GM19193 (cell line): ENCODE measurements around the gene RBM26.

Experiments
- POLR2A ChIP-seq: IDR thresholded peaks from 4 replicates; pipeline ENCODE4 v1.6.1; 2011; ENCODE audit not compliant: insufficient read depth, insufficient read length; ENCODE audit errors: extremely low read depth

The RBM26 gene

GRCh38 chr13:79318664-79319063 is 87.4 kb downstream of the RBM26 start:
- TF ChIP-seq POLR2A, result no peak

DNA sequence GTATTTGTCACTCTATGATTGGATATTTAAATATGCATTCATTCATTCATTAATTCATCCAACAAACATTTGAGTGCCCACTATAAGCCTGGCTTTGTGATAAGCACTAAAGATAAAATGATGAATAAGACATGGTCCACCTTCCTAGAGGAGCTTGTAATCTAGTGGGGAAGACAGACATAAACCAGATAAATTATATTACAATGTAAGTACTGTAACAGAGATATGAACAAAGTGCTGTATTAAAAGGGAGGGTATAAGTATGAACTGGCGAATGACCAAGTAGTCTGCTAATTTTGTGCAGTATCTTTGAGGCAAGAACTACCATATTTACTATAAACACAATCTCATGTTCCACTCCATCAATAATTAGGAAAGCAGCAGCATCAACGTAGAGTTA is 88.2 kb downstream of the RBM26 start:
- no peak for TF ChIP-seq POLR2A

DNA sequence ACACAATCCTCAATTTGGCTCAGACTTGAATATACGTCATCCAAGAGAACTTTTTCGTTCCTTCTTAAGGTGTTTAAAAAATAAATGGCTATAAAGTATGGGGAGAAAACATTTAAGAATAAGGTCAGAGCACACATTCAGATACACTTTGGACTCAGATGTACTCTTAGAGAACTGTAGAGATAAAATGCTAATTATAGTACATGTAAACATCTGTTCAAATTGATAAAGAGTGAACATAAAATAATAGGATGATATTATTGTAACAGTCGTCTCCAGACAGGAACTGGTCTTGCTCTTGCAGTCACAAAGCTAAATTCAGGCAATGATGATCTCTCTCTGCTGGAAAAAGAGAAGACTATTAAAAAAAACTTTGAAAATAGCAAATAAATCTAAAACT is 91.4 kb downstream of the RBM26 start:
- no peak for TF ChIP-seq POLR2A

DNA sequence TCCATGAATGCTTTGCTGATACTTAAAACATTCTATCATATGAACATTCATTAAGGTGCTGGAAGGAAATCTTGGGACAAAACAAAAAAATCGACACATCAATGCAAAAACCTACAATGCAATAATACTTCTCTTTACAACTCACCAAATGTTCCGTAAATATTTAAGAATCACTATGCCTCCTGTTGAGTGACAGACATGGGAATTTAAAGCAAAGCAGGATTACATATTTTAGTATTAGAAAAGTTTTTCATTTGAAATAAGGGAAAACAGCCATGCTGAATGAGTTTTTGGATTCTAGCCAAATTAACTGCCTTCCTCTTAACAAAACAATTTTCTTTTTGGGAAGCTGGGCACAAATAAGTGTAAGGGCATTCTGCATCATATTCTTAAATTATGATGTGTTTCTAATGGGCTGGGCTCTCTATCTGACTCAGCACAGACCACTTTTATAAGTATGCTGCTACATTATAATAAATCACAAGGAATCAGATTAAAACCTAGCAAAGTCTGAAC is 93.7 kb downstream of the RBM26 start:
- no peak for TF ChIP-seq POLR2A

- TF ChIP-seq POLR2A, result no peak
Measured at GRCh38 chr13:79311386-79311785, 94.7 kb downstream of the RBM26 start.

DNA sequence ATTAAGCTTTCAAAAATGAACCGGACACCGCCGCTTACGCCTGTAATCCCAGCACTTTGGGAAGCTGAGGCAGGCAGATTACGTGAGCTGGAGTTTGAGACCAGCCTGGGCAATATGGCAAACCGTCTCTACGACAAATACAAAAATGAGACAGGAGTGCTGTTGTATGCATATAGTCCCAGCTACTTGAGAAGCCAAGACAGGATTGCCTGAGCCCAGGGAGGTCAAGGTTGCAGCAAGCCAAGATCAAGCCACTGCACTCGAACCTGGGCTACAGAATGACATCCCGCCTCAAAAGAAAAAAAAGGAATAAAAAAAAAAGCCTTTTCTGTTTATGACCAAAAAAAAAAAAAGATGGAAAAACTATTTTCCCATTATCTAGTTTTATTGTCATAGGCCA is 96.4 kb downstream of the RBM26 start:
- TF ChIP-seq POLR2A, result no peak

DNA sequence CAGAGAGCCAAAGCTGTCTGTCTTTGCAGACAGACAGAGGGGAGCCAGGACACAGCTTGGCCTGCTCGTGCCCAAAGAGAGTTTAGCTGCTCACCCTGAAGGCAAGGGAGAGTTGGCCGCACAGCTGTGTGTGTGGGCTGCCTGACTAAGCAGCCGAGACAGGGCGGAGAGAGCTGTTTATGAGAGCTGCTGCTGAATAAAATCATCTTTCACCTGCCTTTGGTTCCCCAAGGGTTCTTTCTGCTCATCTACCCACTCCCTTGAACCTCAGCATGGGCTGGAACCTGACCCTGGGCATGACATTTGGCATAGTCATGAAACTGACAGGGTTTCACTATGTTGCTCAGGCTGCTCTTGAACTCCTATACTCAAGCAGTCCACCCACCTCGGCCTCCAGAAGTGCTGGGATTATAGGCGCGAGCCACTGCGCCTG is 98.2 kb downstream of the RBM26 start:
- TF ChIP-seq POLR2A, result no peak

DNA sequence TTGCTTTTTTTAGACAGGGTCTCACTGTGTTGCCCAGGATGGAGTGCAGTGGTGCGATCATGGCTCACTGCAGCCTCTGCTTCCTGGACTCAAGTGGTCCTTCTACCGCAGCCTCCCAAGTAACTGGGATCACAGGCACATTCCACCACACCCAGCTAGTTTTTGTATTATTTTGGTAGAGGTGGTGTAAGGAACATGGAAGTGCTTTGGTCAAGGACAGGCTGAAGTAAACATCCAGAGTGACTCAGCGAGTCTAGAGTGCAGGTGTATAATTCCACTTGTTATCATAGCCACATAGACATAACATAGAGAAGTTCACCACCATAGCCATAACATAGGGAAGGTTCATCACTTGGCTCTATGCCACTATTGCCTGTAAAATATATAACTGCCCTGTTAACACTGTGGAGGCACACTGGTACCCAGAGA is 98.6 kb downstream of the RBM26 start:
- TF ChIP-seq POLR2A, result no peak

- no peak for TF ChIP-seq POLR2A
Measured at GRCh38 chr13:79306650-79307049, 99.4 kb downstream of the RBM26 start.

DNA sequence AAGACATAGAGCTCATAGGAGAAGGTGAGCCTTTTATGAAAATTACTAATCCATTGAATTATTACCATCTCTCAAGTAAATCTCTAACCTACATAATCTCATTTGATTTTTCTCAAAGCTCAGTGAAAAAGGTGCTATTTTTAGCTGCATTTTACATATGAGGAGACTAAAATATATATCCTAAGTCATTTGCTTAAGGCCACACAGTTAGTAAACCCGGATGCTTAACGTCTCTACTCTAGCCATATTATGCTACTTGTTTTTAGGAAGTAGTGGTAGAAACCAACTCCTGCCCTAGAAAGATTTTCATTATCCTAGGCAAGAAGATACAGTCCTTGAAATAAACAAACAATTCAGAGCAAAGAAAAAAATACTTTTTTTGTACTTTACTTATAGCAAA is 108.9 kb downstream of the RBM26 start:
- TF ChIP-seq POLR2A, result no peak

GRCh38 chr13:79295906-79296706 is 109.9 kb downstream of the RBM26 start:
- no peak for TF ChIP-seq POLR2A

DNA sequence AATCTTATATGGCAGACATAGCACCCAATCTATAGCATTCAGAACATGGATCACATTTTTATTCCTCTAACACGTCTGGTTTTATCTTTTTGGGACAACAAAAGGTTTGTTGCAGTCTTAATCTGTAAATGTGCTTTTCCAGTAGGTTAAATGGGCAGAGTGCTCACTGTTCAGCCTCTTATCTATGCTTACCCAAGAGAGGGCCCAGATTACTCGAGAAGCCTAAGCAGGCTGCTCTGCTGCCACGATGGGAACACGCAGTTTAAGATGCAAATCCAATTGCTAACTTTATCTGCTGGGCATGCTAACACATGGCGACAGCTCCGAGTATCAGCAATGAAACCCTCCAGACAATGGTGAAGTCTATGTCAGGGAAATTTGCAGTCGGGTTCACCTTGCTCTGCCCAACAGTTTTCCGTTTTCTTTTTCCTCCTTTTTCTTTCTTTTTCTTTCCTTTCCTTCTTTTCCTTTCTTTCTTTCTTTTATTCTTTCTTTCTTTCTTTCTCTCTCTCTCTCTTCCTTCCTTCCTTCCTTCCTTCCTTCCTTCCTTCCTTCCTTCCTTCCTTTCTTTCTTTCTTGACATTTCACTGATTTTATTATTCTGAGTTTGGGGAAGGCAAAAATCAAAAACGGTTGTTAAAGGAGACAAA is 115.3 kb downstream of the RBM26 start:
- TF ChIP-seq POLR2A, result no peak

- no peak for TF ChIP-seq POLR2A
Measured at GRCh38 chr13:79289571-79289970, 116.5 kb downstream of the RBM26 start.

- no peak for TF ChIP-seq POLR2A
Measured at GRCh38 chr13:79287939-79288795, 117.9 kb downstream of the RBM26 start.

DNA sequence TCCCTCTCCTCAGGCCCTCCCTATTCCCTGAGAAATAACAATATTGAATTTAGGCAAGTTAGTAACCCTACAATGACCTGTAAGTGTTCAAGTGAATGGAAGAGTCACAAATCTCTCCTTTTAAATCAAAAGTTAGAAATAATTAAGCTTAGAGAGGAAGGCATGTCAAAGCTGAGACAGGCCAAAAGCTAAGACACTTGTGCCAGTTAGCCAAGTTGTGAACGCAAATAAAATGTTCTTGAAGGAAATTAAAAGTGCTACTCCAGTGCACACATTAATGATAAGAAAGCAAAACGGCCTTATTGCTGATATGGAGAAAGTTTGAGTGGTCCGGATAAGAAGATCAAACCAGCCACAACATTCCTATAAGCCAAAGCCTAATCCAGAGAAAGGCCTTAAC is 120.9 kb downstream of the RBM26 start:
- no peak for TF ChIP-seq POLR2A
